ENCODE measurements around the gene DPYSL4.
"Not testable (repeated sequence)": the region's sequence is repeated elsewhere in the genome, so short reads cannot be mapped to it uniquely, and the experiment has no call there.

The DPYSL4 gene

GRCh38 chr10:132160834-132161622 lies 25.7 kb upstream of the DPYSL4 start:
- H3K4me3 ChIP-seq (ENCODE audit: low read depth, low read length); DNase-seq (ENCODE audit: low read depth): not testable (repeated sequence)

GRCh38 chr10:132162021-132162531 lies 24.7 kb upstream of the DPYSL4 start:
- H3K4me3 ChIP-seq (ENCODE audit: low read depth, low read length), result no peak overlapping the region
- DNase-seq (ENCODE audit: low read depth), result no peak

GRCh38 chr10:132162590-132163277 lies 24.0 kb upstream of the DPYSL4 start:
- H3K4me3 ChIP-seq (ENCODE audit: low read depth, low read length), result no peak overlapping the region
- DNase-seq (ENCODE audit: low read depth), result no peak

- DNase-seq (ENCODE audit: low read depth), result no peak
- no peak overlapping the region for H3K4me3 ChIP-seq (ENCODE audit: low read depth, low read length)
Measured at GRCh38 chr10:132163278-132163765, 23.4 kb upstream of the DPYSL4 start.

GRCh38 chr10:132163826-132164515 lies 22.8 kb upstream of the DPYSL4 start:
- no peak overlapping the region for H3K4me3 ChIP-seq (ENCODE audit: low read depth, low read length)

GRCh38 chr10:132164761-132165278 lies 21.9 kb upstream of the DPYSL4 start:
- DNase-seq (ENCODE audit: low read depth), result no peak
- H3K4me3 ChIP-seq (ENCODE audit: low read depth, low read length), result no peak overlapping the region

More at GRCh38 chr10:132163826-132164515, 22.8 kb upstream of the DPYSL4 start:
- no peak for DNase-seq (ENCODE audit: low read depth)

- no peak overlapping the region for H3K4me3 ChIP-seq (ENCODE audit: low read depth, low read length)
- no peak for DNase-seq (ENCODE audit: low read depth)
Measured at GRCh38 chr10:132165416-132165980, 21.2 kb upstream of the DPYSL4 start.

GRCh38 chr10:132166216-132166950 lies 20.4 kb upstream of the DPYSL4 start:
- no peak overlapping the region for H3K4me3 ChIP-seq (ENCODE audit: low read depth, low read length)
- no peak for DNase-seq (ENCODE audit: low read depth)

- H3K4me3 ChIP-seq (ENCODE audit: low read depth, low read length), result no peak overlapping the region
- no peak for DNase-seq (ENCODE audit: low read depth)
Measured at GRCh38 chr10:132167041-132167674, 19.6 kb upstream of the DPYSL4 start.

- no peak overlapping the region for H3K4me3 ChIP-seq (ENCODE audit: low read depth, low read length)
Measured at GRCh38 chr10:132167976-132168375, 18.8 kb upstream of the DPYSL4 start.

GRCh38 chr10:132168571-132169030 lies 18.1 kb upstream of the DPYSL4 start:
- DNase-seq (ENCODE audit: low read depth), result no peak
- H3K4me3 ChIP-seq (ENCODE audit: low read depth, low read length), result no peak overlapping the region

More at GRCh38 chr10:132167976-132168375, 18.8 kb upstream of the DPYSL4 start:
- DNase-seq (ENCODE audit: low read depth), result no peak

GRCh38 chr10:132169031-132169765 lies 17.6 kb upstream of the DPYSL4 start:
- DNase-seq (ENCODE audit: low read depth), result no peak
- no peak overlapping the region for H3K4me3 ChIP-seq (ENCODE audit: low read depth, low read length)

GRCh38 chr10:132169766-132170560 lies 16.8 kb upstream of the DPYSL4 start:
- H3K4me3 ChIP-seq (ENCODE audit: low read depth, low read length), result no peak overlapping the region
- no peak for DNase-seq (ENCODE audit: low read depth)

- H3K4me3 ChIP-seq (ENCODE audit: low read depth, low read length), result no peak overlapping the region
- no peak for DNase-seq (ENCODE audit: low read depth)
Measured at GRCh38 chr10:132170561-132171361, 16.0 kb upstream of the DPYSL4 start.

- no peak for DNase-seq (ENCODE audit: low read depth)
- H3K4me3 ChIP-seq (ENCODE audit: low read depth, low read length), result no peak overlapping the region
Measured at GRCh38 chr10:132172091-132173066, 14.4 kb upstream of the DPYSL4 start.

All from skeletal muscle cell (primary cell).